Mesenchymal stem cell (in vitro differentiated cells and primary cell): ENCODE data around the gene PHF1.

ENCODE experiments used
- DNase-seq: peaks from one replicate; pipeline ENCODE4 v3.0.0-alpha.2; 2013
- H2AFZ ChIP-seq: one replicate; pipeline ENCODE4 v1.6.1; 2013; ENCODE audit warnings: low read depth, mild to moderate bottlenecking, control low read depth, inconsistent platforms, low read length, moderate library complexity
- H2AK5ac ChIP-seq: 2 replicates; pipeline ENCODE4 v1.6.1; 2013; ENCODE audit warnings: low read length, moderate library complexity, mild to moderate bottlenecking, inconsistent platforms; ENCODE audit not compliant: severe bottlenecking
- H2BK120ac ChIP-seq: one replicate; pipeline ENCODE4 v1.6.1; 2013; ENCODE audit warnings: low read depth, mild to moderate bottlenecking, inconsistent platforms, low read length, moderate library complexity
- H2BK12ac ChIP-seq, 2 experiments: one replicate each; pipeline ENCODE4 v1.6.1; 2013; ENCODE audit warnings: inconsistent platforms in 2 of 2, low read length in 2 of 2, mild to moderate bottlenecking in 2 of 2, moderate library complexity in 2 of 2, control low read depth in 1 of 2
- H2BK15ac ChIP-seq: one replicate; pipeline ENCODE4 v1.6.1; 2013; ENCODE audit warnings: mild to moderate bottlenecking, low read depth, inconsistent platforms; ENCODE audit not compliant: poor library complexity, severe bottlenecking
- H2BK5ac ChIP-seq: 2 replicates; pipeline ENCODE4 v1.6.1; 2013; ENCODE audit warnings: low read depth, mild to moderate bottlenecking, low read length, control low read depth, inconsistent platforms; ENCODE audit not compliant: poor library complexity, severe bottlenecking
- H3K14ac ChIP-seq, 2 experiments: one replicate each; pipeline ENCODE4 v1.6.1; 2013; ENCODE audit warnings: inconsistent platforms in 2 of 2, low read length in 2 of 2, control low read depth in 1 of 2, mild to moderate bottlenecking in 1 of 2, moderate library complexity in 1 of 2
- H3K18ac ChIP-seq, 2 experiments: one replicate each; pipeline ENCODE4 v1.6.1; 2013; ENCODE audit warnings: inconsistent platforms in 2 of 2, low read length in 2 of 2, control low read depth in 1 of 2, low read depth in 1 of 2, mild to moderate bottlenecking in 1 of 2
- H3K23ac ChIP-seq, 2 experiments: one replicate each; pipeline ENCODE4 v1.6.1; 2013; ENCODE audit warnings: inconsistent platforms in 2 of 2, low read length in 2 of 2, mild to moderate bottlenecking in 2 of 2, moderate library complexity in 2 of 2, control low read depth in 1 of 2
- H3K27ac ChIP-seq: 2 replicates; pipeline ENCODE4 v1.5.1; 2013; ENCODE audit warnings: mild to moderate bottlenecking, moderate library complexity, low read length, control low read depth, inconsistent platforms; ENCODE audit not compliant: poor library complexity, severe bottlenecking
- H3K27me3 ChIP-seq, 2 experiments: 2 replicates each; pipeline versions ENCODE4 v1.6.1 to v1.7.0; 2013; ENCODE audit warnings: low read length in 2 of 2, mild to moderate bottlenecking in 2 of 2, moderate library complexity in 2 of 2, control low read depth in 1 of 2, inconsistent platforms in 1 of 2; ENCODE audit not compliant: control insufficient read depth in 1 of 2, insufficient read depth in 1 of 2
- H3K36me3 ChIP-seq, 2 experiments: 2 replicates each; pipeline versions ENCODE4 v1.6.1 to v1.7.0; 2013; ENCODE audit warnings: low read length in 2 of 2, control low read depth in 1 of 2, inconsistent platforms in 1 of 2, low read depth in 1 of 2, mild to moderate bottlenecking in 1 of 2; ENCODE audit not compliant: insufficient read depth in 2 of 2, control insufficient read depth in 1 of 2
- H3K4ac ChIP-seq, 2 experiments: one replicate each; pipeline ENCODE4 v1.6.1; 2013; ENCODE audit warnings: inconsistent platforms in 2 of 2, low read length in 2 of 2, mild to moderate bottlenecking in 2 of 2, moderate library complexity in 2 of 2, control low read depth in 1 of 2, low read depth in 1 of 2
- H3K4me1 ChIP-seq: 2 replicates; pipeline ENCODE4 v1.6.1; 2013; ENCODE audit warnings: low read depth, low read length, control low read depth; ENCODE audit not compliant: control insufficient read depth, insufficient read depth
- H3K4me2 ChIP-seq: 2 replicates; pipeline ENCODE4 v1.6.1; 2013; ENCODE audit warnings: low read length, mild to moderate bottlenecking, inconsistent platforms; ENCODE audit not compliant: poor library complexity, severe bottlenecking
- H3K4me3 ChIP-seq, 2 experiments: 2 replicates each; pipeline versions ENCODE4 v1.5.1 to v1.7.0; 2013; ENCODE audit warnings: low read length in 2 of 2, mild to moderate bottlenecking in 2 of 2, control low read depth in 1 of 2, low read depth in 1 of 2; ENCODE audit not compliant: insufficient read depth in 1 of 2
- H3K79me1 ChIP-seq: replicated peaks from 2 replicates; pipeline ENCODE4 v1.6.1; 2013; ENCODE audit warnings: mild to moderate bottlenecking, control low read depth, low read length, inconsistent platforms; ENCODE audit not compliant: poor library complexity, severe bottlenecking
- H3K9ac ChIP-seq: 2 replicates; pipeline ENCODE4 v1.7.0; 2013; ENCODE audit warnings: mild to moderate bottlenecking, low read length, moderate library complexity
- H3K9me3 ChIP-seq: 2 replicates; pipeline ENCODE4 v1.7.0; 2013; ENCODE audit warnings: mild to moderate bottlenecking, low read length; ENCODE audit not compliant: control insufficient read depth
- H4K8ac ChIP-seq: one replicate; pipeline ENCODE4 v1.6.1; 2013; ENCODE audit warnings: inconsistent platforms, mild to moderate bottlenecking, low read length, moderate library complexity
- H4K91ac ChIP-seq: one replicate; pipeline ENCODE4 v1.6.1; 2013; ENCODE audit warnings: mild to moderate bottlenecking, low read length, inconsistent platforms
- WGBS: methylation state at CpG from one replicate; pipeline ENCODE4 v1.1.7; 2013; ENCODE audit warnings: mixed read lengths; 5-methylcytosine and 5-hydroxymethylcytosine counted together

Gene PHF1

GRCh38 chr6:33434961-33435360, 24.1 kb downstream of the PHF1 start:
- no peak overlapping the region for H3K4me2 ChIP-seq
- peaks cover 52 to 65% of the 10 kb centered on the region in 2 experiments for H3K36me3 ChIP-seq
- H2BK120ac ChIP-seq = no peak overlapping the region
- no peak overlapping the region for H2BK12ac ChIP-seq
- H2BK5ac ChIP-seq = no peak overlapping the region
- no peak overlapping the region for H2AK5ac ChIP-seq
- WGBS = 95% methylated on average over 4 of the region's 4 CpGs
- no peak overlapping the region for H3K4me3 ChIP-seq
- no peak overlapping the region for H2BK15ac ChIP-seq
- no peak overlapping the region for H4K8ac ChIP-seq
- H3K14ac ChIP-seq = no peak overlapping the region
- no peaks in the 10 kb centered on the region for H3K9me3 ChIP-seq
- no peak overlapping the region for H2AFZ ChIP-seq
- H3K79me1 ChIP-seq = peaks cover 39% of the 10 kb centered on the region
- DNase-seq = no peak
- no peak overlapping the region for H3K4ac ChIP-seq
- no peak overlapping the region for H3K9ac ChIP-seq
- no peak overlapping the region for H3K18ac ChIP-seq
- no peak overlapping the region for H3K27ac ChIP-seq
- H3K27me3 ChIP-seq = no peaks in the 10 kb centered on the region
- peaks cover 34% of the 10 kb centered on the region for H3K4me1 ChIP-seq
- H4K91ac ChIP-seq = no peak overlapping the region
- H3K23ac ChIP-seq = no peak overlapping the region

- H3K9me3 ChIP-seq = no peaks in the 10 kb centered on the region
- no peak for DNase-seq
- H3K4ac ChIP-seq = no peak overlapping the region
- H3K79me1 ChIP-seq = peaks cover 29% of the 10 kb centered on the region
- no peak overlapping the region for H3K18ac ChIP-seq
- H4K8ac ChIP-seq = no peak overlapping the region
- 97% methylated on average over 18 of the region's 18 CpGs for WGBS
- no peak overlapping the region for H2AK5ac ChIP-seq
- no peak overlapping the region for H2BK12ac ChIP-seq
- no peak overlapping the region for H2BK120ac ChIP-seq
- H2BK15ac ChIP-seq = no peak overlapping the region
- H2AFZ ChIP-seq = no peak overlapping the region
- H3K36me3 ChIP-seq = peaks cover 74 to 86% of the 10 kb centered on the region in 2 experiments
- H2BK5ac ChIP-seq = no peak overlapping the region
- H3K4me3 ChIP-seq = no peak overlapping the region
- peak overlapping the region; percentile 21 for H4K91ac ChIP-seq
- no peaks in the 10 kb centered on the region for H3K27me3 ChIP-seq
- no peak overlapping the region for H3K9ac ChIP-seq
- H3K14ac ChIP-seq = no peak overlapping the region
- peaks cover 11% of the 10 kb centered on the region for H3K4me1 ChIP-seq
- H3K23ac ChIP-seq = no peak overlapping the region
- no peak overlapping the region for H3K4me2 ChIP-seq
- H3K27ac ChIP-seq = no peak overlapping the region
Measured at GRCh38 chr6:33437666-33438065, 26.9 kb downstream of the PHF1 start.

GRCh38 chr6:33438978-33439594, 28.3 kb downstream of the PHF1 start:
- no peak overlapping the region for H3K27ac ChIP-seq

GRCh38 chr6:33439956-33440648, 29.3 kb downstream of the PHF1 start:
- H2BK12ac ChIP-seq = no peak overlapping the region
- H3K4me3 ChIP-seq = no peak overlapping the region
- no peaks in the 10 kb centered on the region for H3K4me1 ChIP-seq
- no peak overlapping the region for H3K4me2 ChIP-seq
- no peak overlapping the region for H2BK120ac ChIP-seq
- H2AFZ ChIP-seq = no peak overlapping the region
- 86% methylated on average over 9 of the region's 9 CpGs for WGBS
- H3K27ac ChIP-seq = no peak overlapping the region
- H3K4ac ChIP-seq = no peak overlapping the region
- H3K18ac ChIP-seq = no peak overlapping the region
- H4K8ac ChIP-seq = no peak overlapping the region
- H2BK5ac ChIP-seq = no peak overlapping the region
- H2AK5ac ChIP-seq = no peak overlapping the region
- DNase-seq = no peak
- no peak overlapping the region for H2BK15ac ChIP-seq
- no peak overlapping the region for H3K23ac ChIP-seq
- H3K14ac ChIP-seq = no peak overlapping the region
- peaks cover 86 to 93% of the 10 kb centered on the region in 2 experiments for H3K36me3 ChIP-seq
- H4K91ac ChIP-seq = no peak overlapping the region
- H3K27me3 ChIP-seq = no peaks in the 10 kb centered on the region
- H3K9ac ChIP-seq = no peak overlapping the region
- H3K79me1 ChIP-seq = peaks cover 24% of the 10 kb centered on the region
- H3K9me3 ChIP-seq = no peaks in the 10 kb centered on the region

More at GRCh38 chr6:33438978-33439594, 28.3 kb downstream of the PHF1 start:
- Histone ChIP-seq H3K79me1 (peaks cover 26% of the 10 kb centered on the region), H2BK120ac (no peak overlapping the region), H3K23ac (no peak overlapping the region), H2AK5ac (no peak overlapping the region), H2BK15ac (no peak overlapping the region), H4K8ac (no peak overlapping the region), H3K9me3 (no peaks in the 10 kb centered on the region), H3K4ac (no peak overlapping the region), H3K4me1 (no peaks in the 10 kb centered on the region), H2BK12ac (no peak overlapping the region), H3K14ac (no peak overlapping the region), H2BK5ac (no peak overlapping the region), H3K4me2 (no peak overlapping the region), H4K91ac (no peak overlapping the region), H3K4me3 (no peak overlapping the region), H3K18ac (no peak overlapping the region), H3K9ac (no peak overlapping the region), H2AFZ (no peak overlapping the region), H3K27me3 (no peaks in the 10 kb centered on the region), H3K36me3 (peaks cover 80 to 90% of the 10 kb centered on the region in 2 experiments)
- WGBS = 97% methylated on average over 3 of the region's 3 CpGs
- no peak for DNase-seq
